ENCODE results near the gene SPTB.

GRCh38 chr14:64726585-64726890 is 153.2 kb downstream of the SPTB start:
- TF ChIP-seq YY1 (IDR thresholded peaks at IDR 0.05; ENCODE audit: insufficient read depth, insufficient read length) (no peak), ZNF274 (IDR thresholded peaks at IDR 0.05; ENCODE audit: low read depth, low read length) (no peak), SUZ12 (IDR thresholded peaks at IDR 0.05; ENCODE audit: extremely low read depth, insufficient read depth, insufficient read length) (no peak)

Measured in NT2/D1 (cell line).